ENCODE results near the gene TEX29. TPM values are rescaled to one million over a fixed set of nuclear protein-coding genes. Genes with fewer than 3 reads are reported as not detected.

The TEX29 gene
- total and polyA plus RNA-seq, 2 donors (not counting 1 experiment from before 2014, with no cell fraction given) = 0.66 to 0.86 TPM

- no peaks in the 10 kb centered on the region for H3K27me3 Mint-ChIP-seq
- H3K4me1 Mint-ChIP-seq = peaks cover 8% of the 10 kb centered on the region
- H3K27me3 ChIP-seq (replicated peaks in 1 of 4; ENCODE audit: control extremely low read depth in 1 of 4, control insufficient read depth in 3 of 4, insufficient read depth in 4 of 4, low read length in 3 of 4) = no peaks in the 10 kb centered on the region
- TF ChIP-seq CTCF (IDR thresholded peaks at IDR 0.05) (no peak), EZH2 (IDR thresholded peaks at IDR 0.05; ENCODE audit: borderline replicate concordance, insufficient read depth, low read depth, low read length, poor library complexity, severe bottlenecking) (no peak)
- H3K9ac ChIP-seq (ENCODE audit: low read length) = no peak overlapping the region
- no peaks in the 10 kb centered on the region for H3K79me2 ChIP-seq (ENCODE audit: control insufficient read depth, insufficient read depth, low read length)
- H3K27ac Mint-ChIP-seq = no peak overlapping the region
- H4K20me1 ChIP-seq (ENCODE audit: control insufficient read depth, insufficient read depth, low read length, poor library complexity, severe bottlenecking) = peaks cover 6% of the 10 kb centered on the region
- ChIA-PET CTCF (no interaction called here), POLR2A (no interaction called here)
- peaks cover 14 to 75% of the 10 kb centered on the region in 2 experiments for H3K36me3 ChIP-seq (replicated peaks in 1 of 2; ENCODE audit: control extremely low read depth in 1 of 2, control insufficient read depth in 1 of 2, extremely low read depth in 1 of 2, insufficient read depth in 2 of 2, low read length in 1 of 2)
- DNase-seq (no peak), ATAC-seq (ENCODE audit: low read depth) (no peak)
- H3K9me3 Mint-ChIP-seq (ENCODE audit: insufficient read depth) = no peaks in the 10 kb centered on the region
- H3K4me3 Mint-ChIP-seq = no peak overlapping the region
- no peak overlapping the region for H3K4me2 ChIP-seq (replicated peaks; ENCODE audit: low read depth, low read length, poor library complexity, severe bottlenecking)
- no peak overlapping the region for H3K27ac ChIP-seq (ENCODE audit: low read length in 2 of 2)
- H2AFZ ChIP-seq (ENCODE audit: insufficient read depth, low read depth, low read length, poor library complexity, severe bottlenecking) = no peak overlapping the region
- intact Hi-C loops (cut with micrococcal nuclease) = no loop called here
- WGBS (ENCODE audit: insufficient coverage) = 95% methylated on average over 22 of the region's 22 CpGs
- H3K4me1 ChIP-seq (ENCODE audit: control insufficient read depth in 2 of 2, insufficient read depth in 2 of 2, low read length in 2 of 2) = no peaks in the 10 kb centered on the region
- H3K9me3 ChIP-seq (ENCODE audit: control extremely low read depth in 1 of 3, control insufficient read depth in 2 of 3, insufficient read depth in 1 of 3, low read length in 2 of 3) = no peaks in the 10 kb centered on the region
- no peak overlapping the region for H3K4me3 ChIP-seq (ENCODE audit: control extremely low read depth in 1 of 5, extremely low read depth in 1 of 5, insufficient read depth in 1 of 5, low read depth in 2 of 5, low read length in 4 of 5)
These were observed 18.3 kb upstream of the TEX29 start for GRCh38 chr13:111302045-111302726.

- ATAC-seq (ENCODE audit: low read depth) (no peak), DNase-seq (no peak)
- Histone ChIP-seq H3K9ac (ENCODE audit: low read length) (no peak overlapping the region), H3K27me3 (replicated peaks in 1 of 4; ENCODE audit: control extremely low read depth in 1 of 4, control insufficient read depth in 3 of 4, insufficient read depth in 4 of 4, low read length in 3 of 4) (no peaks in the 10 kb centered on the region), H3K79me2 (ENCODE audit: control insufficient read depth, insufficient read depth, low read length) (peaks cover 4% of the 10 kb centered on the region), H4K20me1 (ENCODE audit: control insufficient read depth, insufficient read depth, low read length, poor library complexity, severe bottlenecking) (peaks cover 6% of the 10 kb centered on the region), H3K27ac (ENCODE audit: low read length in 2 of 2) (no peak overlapping the region), H3K9me3 (ENCODE audit: control extremely low read depth in 1 of 3, control insufficient read depth in 2 of 3, insufficient read depth in 1 of 3, low read length in 2 of 3) (peaks cover 0 to 5% (median 0%) of the 10 kb centered on the region in 3 donors), H3K4me3 (ENCODE audit: control extremely low read depth in 1 of 5, extremely low read depth in 1 of 5, insufficient read depth in 1 of 5, low read depth in 2 of 5, low read length in 4 of 5) (no peak overlapping the region), H2AFZ (ENCODE audit: insufficient read depth, low read depth, low read length, poor library complexity, severe bottlenecking) (no peak overlapping the region), H3K36me3 (replicated peaks in 1 of 2; ENCODE audit: control extremely low read depth in 1 of 2, control insufficient read depth in 1 of 2, extremely low read depth in 1 of 2, insufficient read depth in 2 of 2, low read length in 1 of 2) (peaks cover 12 to 70% of the 10 kb centered on the region in 2 experiments), H3K4me1 (ENCODE audit: control insufficient read depth in 2 of 2, insufficient read depth in 2 of 2, low read length in 2 of 2) (no peaks in the 10 kb centered on the region), H3K4me2 (replicated peaks; ENCODE audit: low read depth, low read length, poor library complexity, severe bottlenecking) (no peak overlapping the region)
- CTCF ChIA-PET = no interaction called here
- TF ChIP-seq EZH2 (IDR thresholded peaks at IDR 0.05; ENCODE audit: borderline replicate concordance, insufficient read depth, low read depth, low read length, poor library complexity, severe bottlenecking) (no peak), CTCF (IDR thresholded peaks at IDR 0.05) (no peak)
- Mint-ChIP-seq H3K27me3 (no peaks in the 10 kb centered on the region), H3K27ac (no peak overlapping the region), H3K4me1 (peaks cover 8% of the 10 kb centered on the region), H3K9me3 (ENCODE audit: insufficient read depth) (no peaks in the 10 kb centered on the region), H3K4me3 (no peak overlapping the region)
- 100% methylated on average over 9 of the region's 11 CpGs for WGBS (ENCODE audit: insufficient coverage)
- intact Hi-C loops (cut with micrococcal nuclease) = no loop called here
- POLR2A ChIA-PET = no interaction called here
These were observed 16.9 kb upstream of the TEX29 start for GRCh38 chr13:111303559-111303958.
